ENCODE measurements around the gene LRRFIP2.

DNA sequence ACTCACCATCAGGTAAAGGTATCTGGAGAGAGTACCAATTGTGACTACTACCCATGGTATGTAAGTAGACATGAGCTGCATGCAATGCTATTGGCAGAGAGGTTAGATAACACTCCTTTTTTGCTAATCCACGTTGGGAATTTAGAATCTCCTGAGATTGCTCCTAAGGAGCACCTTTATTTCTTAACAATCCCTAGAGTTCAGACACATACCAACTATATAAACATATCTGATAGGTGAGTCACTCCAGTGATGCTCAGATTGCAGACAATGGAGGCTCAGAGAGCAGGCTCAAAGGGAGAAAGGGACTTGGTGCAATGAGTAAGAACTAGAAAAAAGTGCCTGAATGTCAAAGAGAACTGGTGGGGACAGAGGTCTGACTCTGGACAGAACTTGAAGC lies 47.0 kb upstream of the LRRFIP2 start:
- no peak for TF ChIP-seq YY1 (IDR thresholded peaks at IDR 0.05; ENCODE audit: insufficient read depth, insufficient read length)
- no peak for TF ChIP-seq SUZ12 (IDR thresholded peaks at IDR 0.05; ENCODE audit: extremely low read depth, insufficient read depth, insufficient read length)

Measured in NT2/D1 (cell line).